GM23338 (cell line): ENCODE results near the gene PRDM8. TPM values are rescaled to one million over a fixed set of nuclear protein-coding genes. Genes with fewer than 3 reads are reported as not detected.

Experiments
- ATAC-seq: fragments of 200-7000 bp; cut with Tn5 transposase; 3 replicates; pipeline ENCODE4 v1.9.1; 2020
- DNase-seq: peaks from one replicate; pipeline ENCODE4 v3.0.0-alpha.2; 2015; ENCODE audit warnings: low spot score
- H2AFZ ChIP-seq: fragments of 200-600 bp; sonication (generic); 2 replicates; pipeline ENCODE4 v1.8.0; 2016; ENCODE audit warnings: antibody characterized with exemption, mild to moderate bottlenecking, moderate library complexity
- H3F3A ChIP-seq: fragments of 200-600 bp; sonication (generic); replicated peaks from 2 replicates; pipeline ENCODE4 v1.8.0; 2017; ENCODE audit warnings: antibody characterized with exemption, mixed run types, low read depth
- H3K27ac ChIP-seq: fragments of 200-600 bp; sonication (generic); 2 replicates; pipeline ENCODE4 v1.6.1; 2016; ENCODE audit warnings: low read depth
- H3K27me3 ChIP-seq: fragments of 200-600 bp; sonication (generic); 2 replicates; pipeline ENCODE4 v1.8.0; 2016; ENCODE audit warnings: mild to moderate bottlenecking, mixed run types, moderate library complexity; ENCODE audit not compliant: insufficient read depth
- H3K36me3 ChIP-seq: fragments of 200-600 bp; sonication (generic); 2 replicates; pipeline ENCODE4 v1.8.0; 2016; ENCODE audit warnings: mild to moderate bottlenecking; ENCODE audit not compliant: insufficient read depth
- H3K4me1 ChIP-seq: fragments of 200-600 bp; sonication (generic); 2 replicates; pipeline ENCODE4 v1.8.0; 2016; ENCODE audit warnings: mild to moderate bottlenecking, moderate library complexity; ENCODE audit not compliant: insufficient read depth
- H3K4me2 ChIP-seq: fragments of 200-600 bp; sonication (generic); 2 replicates; pipeline ENCODE4 v1.7.1; 2017; ENCODE audit warnings: mixed run types
- H3K4me3 ChIP-seq: fragments of 200-600 bp; sonication (generic); 2 replicates; pipeline ENCODE4 v1.6.1; 2016; ENCODE audit warnings: mixed run types
- H3K79me2 ChIP-seq: fragments of 200-600 bp; sonication (generic); replicated peaks from 2 replicates; pipeline ENCODE4 v1.8.0; 2017; ENCODE audit warnings: mild to moderate bottlenecking; ENCODE audit not compliant: insufficient read depth
- H3K9me2 ChIP-seq: fragments of 200-600 bp; sonication (generic); 2 replicates; pipeline ENCODE4 v1.8.0; 2017; ENCODE audit not compliant: insufficient read depth
- H4K20me1 ChIP-seq: fragments of 200-600 bp; sonication (generic); replicated peaks from 2 replicates; pipeline ENCODE4 v1.8.0; 2017; ENCODE audit warnings: mild to moderate bottlenecking; ENCODE audit not compliant: insufficient read depth
- H3K27ac Mint-ChIP-seq: 2 replicates; pipeline ENCODE4 v1.8.0; 2020; ENCODE audit warnings: inconsistent platforms, mild to moderate bottlenecking, moderate library complexity, mixed read lengths
- H3K27me3 Mint-ChIP-seq: 3 replicates; pipeline ENCODE4 v1.8.0; 2022; ENCODE audit warnings: low read depth, mild to moderate bottlenecking, moderate library complexity, mixed read lengths, inconsistent platforms; ENCODE audit not compliant: insufficient read depth, poor library complexity
- H3K36me3 Mint-ChIP-seq: 3 replicates; pipeline ENCODE4 v1.8.0; 2021; ENCODE audit warnings: low read depth, mild to moderate bottlenecking, inconsistent platforms, moderate library complexity, mixed read lengths
- H3K4me1 Mint-ChIP-seq: 3 replicates; pipeline ENCODE4 v1.8.0; 2020; ENCODE audit warnings: mild to moderate bottlenecking, inconsistent platforms, mixed read lengths
- H3K4me3 Mint-ChIP-seq: 3 replicates; pipeline ENCODE4 v1.8.0; 2021; ENCODE audit warnings: moderate library complexity, mild to moderate bottlenecking, inconsistent platforms, mixed read lengths
- H3K9me3 Mint-ChIP-seq: 3 replicates; pipeline ENCODE4 v1.8.0; 2020; ENCODE audit warnings: moderate library complexity, mild to moderate bottlenecking, inconsistent platforms, mixed read lengths
- CREB1 ChIP-seq: fragments of 250-450 bp; sonication (Bioruptor Pico); IDR thresholded peaks from 2 replicates; pipeline ENCODE4 v1.5.0; 2020; ENCODE audit warnings: low read depth, mild to moderate bottlenecking, moderate library complexity
- EZH2 ChIP-seq: fragments of 200-600 bp; sonication (generic); IDR thresholded peaks from one replicate; pipeline ENCODE4 v1.8.0; 2017; ENCODE audit warnings: antibody characterized with exemption, mild to moderate bottlenecking, low read depth; ENCODE audit not compliant: unreplicated experiment
- STAT1 ChIP-seq: IDR thresholded peaks from one replicate; pipeline ENCODE4 v1.6.1; 2016; ENCODE audit warnings: antibody characterized with exemption; ENCODE audit not compliant: unreplicated experiment
- ZNF114 ChIP-seq: fragments of 250-450 bp; sonication (Bioruptor Pico); IDR thresholded peaks from 2 replicates; pipeline ENCODE4 v1.5.0; 2020; ENCODE audit warnings: mild to moderate bottlenecking, moderate library complexity
- ZNF331 ChIP-seq: fragments of 250-450 bp; sonication (Bioruptor Pico); IDR thresholded peaks from 2 replicates; pipeline ENCODE4 v1.5.0; 2020; ENCODE audit warnings: low read depth, mild to moderate bottlenecking, moderate library complexity
- polyA plus RNA-seq: library from polyadenylated mRNA; unstranded; fragments of >200 nt; fragmentation: Nextera tagmentation; extraction: Ambion mirVana; gene quantifications from 2 replicates; pipeline ENCODE4 v1.2.1, GENCODE V29; 2016
- total RNA-seq: library from RNA; depleted of rRNA; stranded (reverse); fragments of >200 nt; shearing (Covaris generic); gene quantifications from 2 replicates; pipeline ENCODE4 v1.2.3, GENCODE V29; 2014
- TF ChIP-seq, protein P1 (sequence below), 2 experiments: fragments of 200-600 bp in 1 of 2; sonication (generic) in 1 of 2; conservative IDR thresholded peaks; 2 replicates each; pipeline versions ENCODE4 v1.5.1 to v1.6.1; 2016 to 2017; ENCODE audit warnings: antibody characterized with exemption in 2 of 2, low read depth in 2 of 2, mild to moderate bottlenecking in 2 of 2, moderate library complexity in 1 of 2
- TF ChIP-seq, protein P2 (sequence below): IDR thresholded peaks from 2 replicates; pipeline ENCODE4 v1.6.1; 2016; ENCODE audit warnings: antibody characterized with exemption
- TF ChIP-seq, protein P3 (sequence below): IDR thresholded peaks from one replicate; pipeline ENCODE4 v1.6.1; 2018; ENCODE audit warnings: antibody characterized with exemption; ENCODE audit not compliant: unreplicated experiment

PRDM8 gene
- total and polyA plus RNA-seq, 2 experiments from 2014 or later: 0.16 TPM; not detected in 1

DNA sequence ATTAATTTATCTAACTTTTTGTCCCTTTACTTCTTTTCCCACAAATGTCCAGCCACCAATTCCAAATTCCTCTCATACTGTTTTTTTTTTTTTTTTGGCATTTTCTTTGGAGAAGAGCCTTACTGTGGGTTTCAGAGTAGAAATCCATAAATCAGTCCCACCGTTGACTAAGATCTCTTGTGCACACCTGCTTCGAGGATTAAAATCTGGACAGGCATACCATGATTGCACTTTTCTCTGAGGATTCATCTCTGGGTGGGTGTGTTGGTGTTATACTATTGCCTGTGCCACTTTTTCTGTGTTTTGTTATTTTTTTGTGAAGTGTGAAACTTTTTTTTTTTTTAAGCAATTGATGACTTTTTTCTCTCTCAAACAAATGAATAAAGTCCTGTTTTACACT, 13.2 kb downstream of the PRDM8 start (continued):
- no peak for TF ChIP-seq EZH2
- TF ChIP-seq, protein P1, sequence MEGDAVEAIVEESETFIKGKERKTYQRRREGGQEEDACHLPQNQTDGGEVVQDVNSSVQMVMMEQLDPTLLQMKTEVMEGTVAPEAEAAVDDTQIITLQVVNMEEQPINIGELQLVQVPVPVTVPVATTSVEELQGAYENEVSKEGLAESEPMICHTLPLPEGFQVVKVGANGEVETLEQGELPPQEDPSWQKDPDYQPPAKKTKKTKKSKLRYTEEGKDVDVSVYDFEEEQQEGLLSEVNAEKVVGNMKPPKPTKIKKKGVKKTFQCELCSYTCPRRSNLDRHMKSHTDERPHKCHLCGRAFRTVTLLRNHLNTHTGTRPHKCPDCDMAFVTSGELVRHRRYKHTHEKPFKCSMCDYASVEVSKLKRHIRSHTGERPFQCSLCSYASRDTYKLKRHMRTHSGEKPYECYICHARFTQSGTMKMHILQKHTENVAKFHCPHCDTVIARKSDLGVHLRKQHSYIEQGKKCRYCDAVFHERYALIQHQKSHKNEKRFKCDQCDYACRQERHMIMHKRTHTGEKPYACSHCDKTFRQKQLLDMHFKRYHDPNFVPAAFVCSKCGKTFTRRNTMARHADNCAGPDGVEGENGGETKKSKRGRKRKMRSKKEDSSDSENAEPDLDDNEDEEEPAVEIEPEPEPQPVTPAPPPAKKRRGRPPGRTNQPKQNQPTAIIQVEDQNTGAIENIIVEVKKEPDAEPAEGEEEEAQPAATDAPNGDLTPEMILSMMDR (conservative IDR thresholded peaks at IDR 0.05; ENCODE audit: low read depth in 2 of 2): no peak
- no peak for TF ChIP-seq ZNF331 (CRISPR knock-in tag)
- TF ChIP-seq STAT1: no peak
- TF ChIP-seq ZNF114: no peak
- TF ChIP-seq, protein P2, sequence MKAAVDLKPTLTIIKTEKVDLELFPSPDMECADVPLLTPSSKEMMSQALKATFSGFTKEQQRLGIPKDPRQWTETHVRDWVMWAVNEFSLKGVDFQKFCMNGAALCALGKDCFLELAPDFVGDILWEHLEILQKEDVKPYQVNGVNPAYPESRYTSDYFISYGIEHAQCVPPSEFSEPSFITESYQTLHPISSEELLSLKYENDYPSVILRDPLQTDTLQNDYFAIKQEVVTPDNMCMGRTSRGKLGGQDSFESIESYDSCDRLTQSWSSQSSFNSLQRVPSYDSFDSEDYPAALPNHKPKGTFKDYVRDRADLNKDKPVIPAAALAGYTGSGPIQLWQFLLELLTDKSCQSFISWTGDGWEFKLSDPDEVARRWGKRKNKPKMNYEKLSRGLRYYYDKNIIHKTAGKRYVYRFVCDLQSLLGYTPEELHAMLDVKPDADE: no peak
- no peak for TF ChIP-seq CREB1 (CRISPR knock-in tag)

DNA sequence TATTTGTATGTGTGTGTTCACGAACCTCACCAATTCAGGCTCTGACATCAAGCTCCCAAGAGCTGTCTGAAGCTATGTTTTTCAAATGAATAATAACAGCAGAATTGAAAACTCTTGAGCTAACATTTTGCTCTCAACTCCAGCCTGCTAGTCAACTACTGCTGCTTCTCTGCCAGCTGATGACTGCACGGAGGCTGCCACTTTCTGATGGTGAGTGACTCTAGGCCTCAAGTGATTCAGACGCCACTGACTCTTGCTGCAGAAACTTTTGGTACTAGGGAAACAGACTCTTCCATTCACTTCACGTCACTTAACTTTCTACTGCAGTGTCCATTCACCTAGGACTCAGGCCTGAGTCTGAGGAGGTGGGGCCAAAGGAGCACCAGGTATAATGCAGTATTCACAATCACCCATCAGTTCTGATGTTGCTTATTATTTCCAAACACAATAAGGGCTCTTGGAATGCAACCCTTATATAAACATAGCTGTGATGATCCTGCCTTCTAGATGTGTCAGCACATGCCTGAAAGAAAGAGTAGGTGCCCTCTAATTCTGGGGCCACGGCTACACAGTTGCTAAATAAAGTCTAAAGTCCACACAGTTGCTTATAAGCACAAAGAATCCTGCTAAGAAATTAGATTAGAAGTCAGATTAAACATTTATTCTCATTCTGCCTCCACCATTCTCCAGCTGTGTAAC, 16.0 kb downstream of the PRDM8 start:
- DNase-seq (no peak), ATAC-seq (no peak)
- TF ChIP-seq, protein P1 (conservative IDR thresholded peaks at IDR 0.05; ENCODE audit: low read depth in 2 of 2): no peak
- TF ChIP-seq STAT1: no peak
- no peak for TF ChIP-seq ZNF331 (CRISPR knock-in tag)
- TF ChIP-seq, protein P3, sequence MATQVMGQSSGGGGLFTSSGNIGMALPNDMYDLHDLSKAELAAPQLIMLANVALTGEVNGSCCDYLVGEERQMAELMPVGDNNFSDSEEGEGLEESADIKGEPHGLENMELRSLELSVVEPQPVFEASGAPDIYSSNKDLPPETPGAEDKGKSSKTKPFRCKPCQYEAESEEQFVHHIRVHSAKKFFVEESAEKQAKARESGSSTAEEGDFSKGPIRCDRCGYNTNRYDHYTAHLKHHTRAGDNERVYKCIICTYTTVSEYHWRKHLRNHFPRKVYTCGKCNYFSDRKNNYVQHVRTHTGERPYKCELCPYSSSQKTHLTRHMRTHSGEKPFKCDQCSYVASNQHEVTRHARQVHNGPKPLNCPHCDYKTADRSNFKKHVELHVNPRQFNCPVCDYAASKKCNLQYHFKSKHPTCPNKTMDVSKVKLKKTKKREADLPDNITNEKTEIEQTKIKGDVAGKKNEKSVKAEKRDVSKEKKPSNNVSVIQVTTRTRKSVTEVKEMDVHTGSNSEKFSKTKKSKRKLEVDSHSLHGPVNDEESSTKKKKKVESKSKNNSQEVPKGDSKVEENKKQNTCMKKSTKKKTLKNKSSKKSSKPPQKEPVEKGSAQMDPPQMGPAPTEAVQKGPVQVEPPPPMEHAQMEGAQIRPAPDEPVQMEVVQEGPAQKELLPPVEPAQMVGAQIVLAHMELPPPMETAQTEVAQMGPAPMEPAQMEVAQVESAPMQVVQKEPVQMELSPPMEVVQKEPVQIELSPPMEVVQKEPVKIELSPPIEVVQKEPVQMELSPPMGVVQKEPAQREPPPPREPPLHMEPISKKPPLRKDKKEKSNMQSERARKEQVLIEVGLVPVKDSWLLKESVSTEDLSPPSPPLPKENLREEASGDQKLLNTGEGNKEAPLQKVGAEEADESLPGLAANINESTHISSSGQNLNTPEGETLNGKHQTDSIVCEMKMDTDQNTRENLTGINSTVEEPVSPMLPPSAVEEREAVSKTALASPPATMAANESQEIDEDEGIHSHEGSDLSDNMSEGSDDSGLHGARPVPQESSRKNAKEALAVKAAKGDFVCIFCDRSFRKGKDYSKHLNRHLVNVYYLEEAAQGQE: no peak
- TF ChIP-seq CREB1 (CRISPR knock-in tag): no peak
- Mint-ChIP-seq H3K9me3 (peaks cover 4% of the 10 kb centered on the region; the same call in 2 of the 3 replicates), H3K27ac (no peak overlapping the region), H3K36me3 (no peaks in the 10 kb centered on the region), H3K27me3 (peaks cover 19% of the 10 kb centered on the region), H3K4me1 (no peaks in the 10 kb centered on the region), H3K4me3 (no peak overlapping the region)
- Histone ChIP-seq H3K79me2 (no peaks in the 10 kb centered on the region), H3K4me2 (no peak overlapping the region), H3K4me3 (no peak overlapping the region), H3K27me3 (peaks cover 66% of the 10 kb centered on the region), H3K27ac (no peak overlapping the region), H2AFZ (no peak overlapping the region), H3K9me2 (no peaks in the 10 kb centered on the region), H4K20me1 (no peaks in the 10 kb centered on the region; the same call in 1 of the 2 replicates), H3K4me1 (no peaks in the 10 kb centered on the region), H3K36me3 (no peaks in the 10 kb centered on the region), H3F3A (no peaks in the 10 kb centered on the region)
